ENCODE results near the gene TNIK.

GRCh38 chr3:171193693-171194092 lies 266.5 kb downstream of the TNIK start:
- TF ChIP-seq GTF2F1 (IDR thresholded peaks at IDR 0.05; ENCODE audit: low read length) (no peak), EP300 (IDR thresholded peaks at IDR 0.05; ENCODE audit: low read depth in 2 of 2, low read length in 2 of 2) (no peak), EP300 (CRISPR knock-in tag; IDR thresholded peaks at IDR 0.05; ENCODE audit: borderline replicate concordance) (no peak), ZNF558 (CRISPR knock-in tag; IDR thresholded peaks at IDR 0.05; ENCODE audit: borderline replicate concordance) (no peak)

All from HepG2 (cell line).